GM12892 (cell line): ENCODE data around the gene SLC34A2.

Experiments used
- DNase-seq: peaks from one replicate; pipeline ENCODE4 v3.0.0; 2011; ENCODE audit not compliant: insufficient read length
- FAIRE-seq: peaks from 2 replicates; lab custom pipeline; 2011; peaks lifted over from hg19 to GRCh38; lab: Jason Lieb, UNC
- POLR2A ChIP-seq: IDR thresholded peaks from 2 replicates; pipeline ENCODE4 v1.6.1; 2011; ENCODE audit warnings: low read depth, low read length, control low read depth
- POLR2AphosphoS5 ChIP-seq: IDR thresholded peaks from 2 replicates; pipeline ENCODE4 v1.6.1; 2011; ENCODE audit warnings: low read depth, low read length, control low read depth
- TAF1 ChIP-seq: IDR thresholded peaks from 2 replicates; pipeline ENCODE4 v1.6.1; 2011; ENCODE audit warnings: low read depth, mild to moderate bottlenecking, control low read depth, low read length, borderline replicate concordance

SLC34A2 gene

GRCh38 chr4:25666031-25666630, 10.5 kb downstream of the SLC34A2 start:
- FAIRE-seq (no peak), DNase-seq (no peak)
- TF ChIP-seq TAF1 = no peak
- no peak for TF ChIP-seq POLR2A
- TF ChIP-seq POLR2AphosphoS5 = no peak

GRCh38 chr4:25667931-25668557, 12.4 kb downstream of the SLC34A2 start:
- FAIRE-seq (no peak), DNase-seq (no peak)
- TF ChIP-seq POLR2A = no peak
- no peak for TF ChIP-seq TAF1
- TF ChIP-seq POLR2AphosphoS5 = no peak

DNA sequence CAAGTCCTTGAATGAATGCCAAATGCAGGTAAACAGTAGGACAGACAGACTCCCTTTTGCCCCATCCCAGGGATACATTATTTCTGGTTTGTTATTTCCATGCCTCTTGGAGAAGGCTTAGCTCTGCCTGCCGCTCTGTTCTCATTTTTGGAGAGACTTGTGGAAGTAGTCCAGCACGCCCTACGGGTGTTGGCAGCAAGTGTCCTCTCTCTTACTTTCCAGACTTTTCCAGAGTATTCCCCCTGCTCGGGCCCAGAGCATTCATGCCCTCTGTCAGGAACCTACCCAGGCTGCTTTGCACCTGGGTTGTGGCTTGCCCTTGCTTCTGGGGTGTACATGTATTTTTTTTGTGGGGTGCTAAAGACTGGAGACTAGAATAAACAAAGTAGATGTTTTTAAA, 15.3 kb downstream of the SLC34A2 start:
- FAIRE-seq (no peak), DNase-seq (no peak)
- TF ChIP-seq TAF1 (no peak), POLR2A (no peak), POLR2AphosphoS5 (no peak)

- DNase-seq (no peak), FAIRE-seq (no peak)
Measured at GRCh38 chr4:25672756-25673155, 17.1 kb downstream of the SLC34A2 start.

DNA sequence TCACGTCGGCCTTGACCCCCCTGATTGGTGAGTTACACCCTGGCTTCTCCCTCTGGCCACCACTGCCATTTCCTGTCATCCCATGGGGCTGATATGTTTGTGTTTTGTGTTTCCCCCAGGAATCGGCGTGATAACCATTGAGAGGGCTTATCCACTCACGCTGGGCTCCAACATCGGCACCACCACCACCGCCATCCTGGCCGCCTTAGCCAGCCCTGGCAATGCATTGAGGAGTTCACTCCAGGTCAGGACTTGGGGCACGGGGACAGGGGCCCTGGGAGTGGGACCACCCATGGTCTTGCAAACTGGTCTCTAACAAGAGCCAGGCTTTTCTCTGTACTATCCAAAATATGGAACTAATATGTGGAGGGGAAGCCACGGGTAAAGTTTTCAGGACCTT, 18.7 kb downstream of the SLC34A2 start:
- TF ChIP-seq POLR2AphosphoS5 (no peak), POLR2A (no peak), TAF1 (no peak)
- FAIRE-seq (no peak), DNase-seq (no peak)

More at GRCh38 chr4:25672756-25673155, 17.1 kb downstream of the SLC34A2 start:
- TF ChIP-seq TAF1 (no peak), POLR2A (no peak), POLR2AphosphoS5 (no peak)

DNA sequence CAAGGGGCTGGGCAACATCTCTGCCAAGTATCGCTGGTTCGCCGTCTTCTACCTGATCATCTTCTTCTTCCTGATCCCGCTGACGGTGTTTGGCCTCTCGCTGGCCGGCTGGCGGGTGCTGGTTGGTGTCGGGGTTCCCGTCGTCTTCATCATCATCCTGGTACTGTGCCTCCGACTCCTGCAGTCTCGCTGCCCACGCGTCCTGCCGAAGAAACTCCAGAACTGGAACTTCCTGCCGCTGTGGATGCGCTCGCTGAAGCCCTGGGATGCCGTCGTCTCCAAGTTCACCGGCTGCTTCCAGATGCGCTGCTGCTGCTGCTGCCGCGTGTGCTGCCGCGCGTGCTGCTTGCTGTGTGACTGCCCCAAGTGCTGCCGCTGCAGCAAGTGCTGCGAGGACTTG, 20.6 kb downstream of the SLC34A2 start:
- no peak for FAIRE-seq
- DNase-seq = no peak
- TF ChIP-seq POLR2AphosphoS5 = no peak
- TF ChIP-seq TAF1 = no peak
- no peak for TF ChIP-seq POLR2A

- TF ChIP-seq POLR2AphosphoS5 = no peak
- no peak for TF ChIP-seq POLR2A
- TF ChIP-seq TAF1 = no peak
- DNase-seq (no peak), FAIRE-seq (no peak)
Measured at GRCh38 chr4:25677157-25677556, 21.5 kb downstream of the SLC34A2 start.

DNA sequence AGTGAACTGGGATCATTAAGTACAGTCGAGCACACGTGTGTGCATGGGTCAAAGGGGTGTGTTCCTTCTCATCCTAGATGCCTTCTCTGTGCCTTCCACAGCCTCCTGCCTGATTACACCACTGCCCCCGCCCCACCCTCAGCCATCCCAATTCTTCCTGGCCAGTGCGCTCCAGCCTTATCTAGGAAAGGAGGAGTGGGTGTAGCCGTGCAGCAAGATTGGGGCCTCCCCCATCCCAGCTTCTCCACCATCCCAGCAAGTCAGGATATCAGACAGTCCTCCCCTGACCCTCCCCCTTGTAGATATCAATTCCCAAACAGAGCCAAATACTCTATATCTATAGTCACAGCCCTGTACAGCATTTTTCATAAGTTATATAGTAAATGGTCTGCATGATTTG, 22.3 kb downstream of the SLC34A2 start:
- TF ChIP-seq POLR2A (no peak), TAF1 (no peak), POLR2AphosphoS5 (no peak)
- DNase-seq (no peak), FAIRE-seq (no peak)

DNA sequence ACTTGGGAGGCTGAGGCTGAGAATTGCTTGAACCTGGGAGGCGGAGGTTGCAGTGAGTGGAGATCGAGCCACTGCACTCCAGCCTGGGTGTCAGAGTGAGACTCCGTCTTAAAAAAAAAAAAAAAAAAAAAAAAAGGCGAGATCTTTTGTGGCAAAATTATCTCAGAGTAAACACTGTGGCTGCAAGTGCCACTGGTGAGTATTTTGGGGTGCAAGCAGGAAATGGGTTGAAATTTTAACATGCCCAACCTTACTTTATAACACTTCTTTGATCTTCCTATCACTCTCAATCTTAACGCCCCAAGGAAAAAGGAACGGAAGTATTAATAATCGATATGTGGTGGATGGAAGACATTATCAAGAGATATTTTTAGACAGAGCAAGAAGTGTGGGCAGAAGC, 32.1 kb downstream of the SLC34A2 start:
- no peak for DNase-seq
- no peak for TF ChIP-seq POLR2A
- no peak for TF ChIP-seq TAF1
- no peak for TF ChIP-seq POLR2AphosphoS5
- FAIRE-seq = no peak

- DNase-seq = no peak
- FAIRE-seq = no peak
Measured at GRCh38 chr4:25694466-25694865, 38.8 kb downstream of the SLC34A2 start.

DNA sequence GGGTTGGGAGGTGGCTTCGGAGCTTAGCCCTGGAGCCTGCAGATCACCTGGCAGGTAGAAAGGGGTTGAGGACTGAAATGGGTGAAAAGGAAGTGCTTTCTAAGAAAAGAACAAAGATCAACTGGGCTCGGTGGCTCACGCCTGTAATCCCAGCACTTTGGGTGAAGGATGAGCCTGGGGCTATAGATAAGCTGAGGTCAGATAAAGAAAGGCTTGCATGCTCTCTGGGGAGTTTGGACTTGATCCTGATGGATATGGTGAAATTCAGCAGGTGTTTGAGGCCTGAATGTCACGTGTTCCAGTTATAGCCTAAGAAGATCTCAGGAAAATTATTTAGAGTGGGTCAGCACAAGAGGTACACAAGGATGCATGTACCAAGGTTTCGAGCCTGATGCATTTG, 40.8 kb downstream of the SLC34A2 start:
- DNase-seq (no peak), FAIRE-seq (no peak)
- TF ChIP-seq TAF1 = no peak
- TF ChIP-seq POLR2A = no peak
- no peak for TF ChIP-seq POLR2AphosphoS5

More at GRCh38 chr4:25694466-25694865, 38.8 kb downstream of the SLC34A2 start:
- TF ChIP-seq POLR2A = no peak
- no peak for TF ChIP-seq TAF1
- TF ChIP-seq POLR2AphosphoS5 = no peak

- DNase-seq = no peak
- FAIRE-seq = no peak
- no peak for TF ChIP-seq POLR2AphosphoS5
- TF ChIP-seq TAF1 = no peak
- TF ChIP-seq POLR2A = no peak
Measured at GRCh38 chr4:25697516-25697915, 41.9 kb downstream of the SLC34A2 start.

- no peak for FAIRE-seq
- no peak for DNase-seq
- TF ChIP-seq TAF1 = no peak
- TF ChIP-seq POLR2A = no peak
- no peak for TF ChIP-seq POLR2AphosphoS5
Measured at GRCh38 chr4:25700661-25701060, 45.0 kb downstream of the SLC34A2 start.
